Measurements from ENCODE around the gene TMEM101.
"Not testable (repeated sequence)": the region's sequence is repeated elsewhere in the genome, so short reads cannot be mapped to it uniquely, and the experiment has no call there.

TMEM101 gene

DNA sequence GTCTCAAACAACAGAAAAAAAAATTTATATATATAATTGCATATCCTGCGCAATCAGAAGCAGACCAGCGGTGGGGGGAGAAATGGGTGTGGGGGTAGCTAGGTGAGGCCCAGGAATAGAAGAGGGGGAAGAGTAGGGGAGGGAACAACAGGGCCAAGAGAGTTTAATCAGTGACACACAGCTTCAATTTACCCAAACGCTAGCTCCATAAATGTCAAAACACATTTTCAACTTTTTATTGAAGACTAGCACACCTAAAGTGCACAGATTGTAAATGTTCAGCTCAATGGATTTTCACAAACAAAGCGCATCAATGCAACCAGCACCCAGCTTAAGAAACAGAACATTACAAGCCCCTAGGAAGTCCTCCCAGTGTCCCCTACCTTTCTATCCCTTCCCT lies 35.1 kb downstream of the TMEM101 start:
- Histone ChIP-seq H3K9me3 (ENCODE audit: control insufficient read depth, low read depth, low read length) (no peaks in the 10 kb centered on the region), H3K9ac (ENCODE audit: low read length) (no peak overlapping the region), H3K4me1 (ENCODE audit: control insufficient read depth, low read depth, low read length) (peaks cover 3% of the 10 kb centered on the region), H3K4me3 (ENCODE audit: low read length) (no peak overlapping the region), H3K27me3 (ENCODE audit: control insufficient read depth, insufficient read depth, low read length) (peaks cover 30% of the 10 kb centered on the region), H3K36me3 (ENCODE audit: control insufficient read depth, low read depth, low read length) (no peaks in the 10 kb centered on the region), H3K27ac (ENCODE audit: low read length) (no peak overlapping the region)

DNA sequence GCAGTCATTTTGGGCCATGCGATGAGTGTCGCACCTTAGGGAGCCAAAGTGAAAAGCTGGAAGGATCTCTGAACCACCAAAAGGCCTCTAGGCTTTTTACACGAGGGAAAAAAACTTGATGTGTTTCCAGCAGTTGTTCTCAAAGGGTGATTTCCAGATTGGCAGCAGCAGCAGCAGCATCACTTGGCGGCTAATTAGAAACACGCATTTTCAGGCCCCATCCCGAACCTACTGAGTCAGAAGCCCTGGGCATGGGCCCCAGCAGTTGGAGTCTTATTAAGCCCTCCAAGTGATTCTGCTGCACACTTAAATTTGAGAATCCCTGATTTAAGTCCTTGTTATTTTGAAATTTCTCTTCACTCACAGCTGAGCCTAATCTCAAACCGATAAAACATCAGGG lies 35.8 kb downstream of the TMEM101 start:
- Histone ChIP-seq H3K9me3 (ENCODE audit: control insufficient read depth, low read depth, low read length) (no peaks in the 10 kb centered on the region), H3K27ac (ENCODE audit: low read length) (no peak overlapping the region), H3K36me3 (ENCODE audit: control insufficient read depth, low read depth, low read length) (no peaks in the 10 kb centered on the region), H3K9ac (ENCODE audit: low read length) (no peak overlapping the region), H3K27me3 (ENCODE audit: control insufficient read depth, insufficient read depth, low read length) (peaks cover 23% of the 10 kb centered on the region), H3K4me1 (ENCODE audit: control insufficient read depth, low read depth, low read length) (peaks cover 3% of the 10 kb centered on the region), H3K4me3 (ENCODE audit: low read length) (no peak overlapping the region)

DNA sequence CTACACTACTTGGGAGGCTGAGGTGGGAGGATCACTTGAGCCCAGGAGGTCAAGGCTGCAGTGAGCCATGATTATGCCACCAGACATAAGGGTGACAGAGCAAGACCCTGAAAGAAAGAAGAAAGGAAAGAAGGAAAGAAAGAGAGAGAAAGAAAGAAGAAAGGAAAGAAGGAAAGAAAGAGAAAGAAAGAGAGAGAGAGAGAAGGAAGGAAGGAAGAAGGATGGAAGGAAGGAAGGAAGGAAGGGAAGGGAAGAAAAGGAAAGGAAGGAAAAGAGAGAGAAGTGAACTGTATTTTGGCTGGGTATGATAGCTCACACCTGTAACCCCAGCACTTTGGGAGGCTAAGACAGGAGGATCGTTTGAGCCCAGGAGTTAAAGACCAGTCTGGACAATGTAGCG lies 36.7 kb downstream of the TMEM101 start:
- Histone ChIP-seq H3K27me3 (ENCODE audit: control insufficient read depth, insufficient read depth, low read length) (peaks cover 14% of the 10 kb centered on the region), H3K4me3 (ENCODE audit: low read length) (no peak overlapping the region), H3K9me3 (ENCODE audit: control insufficient read depth, low read depth, low read length) (no peaks in the 10 kb centered on the region), H3K36me3 (ENCODE audit: control insufficient read depth, low read depth, low read length) (no peaks in the 10 kb centered on the region), H3K9ac (ENCODE audit: low read length) (no peak overlapping the region), H3K27ac (ENCODE audit: low read length) (no peak overlapping the region), H3K4me1 (ENCODE audit: control insufficient read depth, low read depth, low read length) (no peaks in the 10 kb centered on the region)

DNA sequence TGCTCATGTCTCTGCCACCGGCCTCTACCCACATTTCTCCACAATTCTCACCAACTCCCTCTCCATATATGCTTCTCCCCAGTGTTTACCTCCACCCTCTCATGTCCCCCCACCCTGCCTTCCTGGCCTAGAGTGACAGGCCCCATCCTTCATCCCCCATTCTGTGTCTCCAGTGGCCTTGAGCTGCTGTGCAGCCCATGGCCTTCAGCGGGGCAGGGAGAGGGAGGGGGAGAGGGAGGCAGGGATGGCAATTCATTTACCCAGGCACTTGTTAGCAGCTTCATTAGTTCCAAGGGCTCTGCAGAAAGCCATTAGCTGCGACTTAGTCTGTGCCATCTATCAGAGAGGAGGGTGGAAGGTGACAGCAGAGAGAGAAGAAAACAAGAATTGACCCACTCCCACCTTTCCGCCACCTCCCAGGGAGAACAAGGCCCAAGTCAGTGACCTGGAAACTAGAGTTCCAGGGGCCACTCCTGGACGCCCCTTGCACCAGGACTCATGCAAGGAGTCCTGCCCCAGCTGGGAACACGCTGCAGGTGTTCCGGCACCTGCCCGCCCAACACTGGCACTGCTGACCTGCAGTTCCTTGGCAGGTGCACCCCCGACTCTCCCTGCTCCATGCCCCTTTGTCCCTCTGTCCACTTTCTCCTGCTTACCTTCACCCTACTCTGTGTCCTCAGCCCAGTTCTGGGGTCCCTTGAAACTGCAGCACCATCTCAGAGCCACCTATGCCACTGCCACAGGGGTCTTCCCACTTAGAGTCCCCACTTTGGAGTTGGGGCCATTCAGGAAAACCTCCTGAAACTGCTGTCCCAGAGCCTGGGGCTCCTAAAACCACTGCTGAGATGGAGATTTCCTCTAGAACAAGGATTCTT lies 37.6 kb downstream of the TMEM101 start:
- H3K4me3 ChIP-seq (ENCODE audit: low read length): no peak overlapping the region
- no peak overlapping the region for H3K27ac ChIP-seq (ENCODE audit: low read length)
- no peaks in the 10 kb centered on the region for H3K4me1 ChIP-seq (ENCODE audit: control insufficient read depth, low read depth, low read length)
- no peaks in the 10 kb centered on the region for H3K36me3 ChIP-seq (ENCODE audit: control insufficient read depth, low read depth, low read length)
- peaks cover 5% of the 10 kb centered on the region for H3K27me3 ChIP-seq (ENCODE audit: control insufficient read depth, insufficient read depth, low read length)
- H3K9ac ChIP-seq (ENCODE audit: low read length): no peak overlapping the region
- H3K9me3 ChIP-seq (ENCODE audit: control insufficient read depth, low read depth, low read length): no peaks in the 10 kb centered on the region

DNA sequence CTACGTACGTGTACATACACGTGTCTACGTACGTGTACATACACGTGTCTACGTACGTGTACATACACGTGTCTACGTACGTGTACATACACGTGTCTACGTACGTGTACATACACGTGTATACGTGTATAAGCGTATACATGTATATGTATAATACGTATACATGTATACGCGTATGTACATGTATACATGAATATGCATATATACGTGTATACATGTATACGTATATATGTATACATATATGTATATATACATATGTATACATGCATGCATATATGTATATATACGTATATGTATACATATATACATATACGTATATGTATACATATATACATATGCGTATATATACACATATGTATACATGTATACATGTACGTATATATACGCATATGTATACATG lies 38.9 kb downstream of the TMEM101 start:
- Histone ChIP-seq H3K36me3 (ENCODE audit: control insufficient read depth, low read depth, low read length) (no peaks in the 10 kb centered on the region), H3K27me3 (ENCODE audit: control insufficient read depth, insufficient read depth, low read length) (no peaks in the 10 kb centered on the region), H3K9me3 (ENCODE audit: control insufficient read depth, low read depth, low read length) (no peaks in the 10 kb centered on the region), H3K4me1 (ENCODE audit: control insufficient read depth, low read depth, low read length) (no peaks in the 10 kb centered on the region), H3K4me3 (ENCODE audit: low read length) (no peak overlapping the region), H3K9ac (ENCODE audit: low read length) (no peak overlapping the region), H3K27ac (ENCODE audit: low read length) (no peak overlapping the region)

DNA sequence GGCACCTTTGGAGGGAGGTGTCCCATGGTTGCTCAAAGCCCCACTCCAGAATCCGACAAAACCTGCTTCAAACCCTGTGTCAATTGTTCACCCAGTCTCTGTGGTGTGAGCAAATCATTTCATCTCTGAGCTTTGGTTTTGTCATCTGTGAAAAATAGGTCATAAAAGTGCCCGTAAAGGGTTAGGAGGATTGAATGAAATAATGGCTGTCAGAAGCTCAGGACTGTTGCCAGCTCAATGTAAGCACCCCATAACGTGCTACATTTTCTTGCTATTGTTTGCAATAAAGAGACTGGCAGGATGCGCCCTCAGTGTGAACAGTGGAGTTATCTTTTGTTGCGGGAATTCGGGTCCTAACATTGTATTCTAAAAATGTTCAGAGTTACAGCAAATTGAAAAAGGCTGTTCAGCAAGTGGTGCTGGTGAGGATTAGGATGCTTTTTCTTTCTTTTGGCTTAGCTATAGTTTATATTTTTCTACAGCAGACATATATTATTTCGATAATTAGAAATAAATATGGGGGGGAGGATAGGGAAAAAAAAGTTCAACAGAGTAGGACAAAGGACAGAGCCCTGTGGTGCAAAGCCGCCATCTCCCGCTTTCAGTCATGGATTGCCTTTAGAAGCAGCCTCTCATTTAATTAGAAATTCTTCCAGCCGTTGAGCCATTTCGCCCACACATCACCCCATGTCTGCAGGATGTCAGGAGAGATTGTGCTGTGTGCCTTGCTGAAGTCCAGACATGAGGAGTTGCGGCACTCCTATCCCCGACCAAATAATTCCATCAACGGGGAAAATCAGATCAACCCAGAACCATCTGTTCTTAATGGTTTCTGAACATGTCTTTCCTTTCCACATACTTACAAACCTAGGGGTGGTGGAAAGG lies 40.1 kb downstream of the TMEM101 start:
- H3K27me3 ChIP-seq (ENCODE audit: control insufficient read depth, insufficient read depth, low read length): no peaks in the 10 kb centered on the region
- no peak overlapping the region for H3K9ac ChIP-seq (ENCODE audit: low read length)
- no peak overlapping the region for H3K4me3 ChIP-seq (ENCODE audit: low read length)
- no peaks in the 10 kb centered on the region for H3K4me1 ChIP-seq (ENCODE audit: control insufficient read depth, low read depth, low read length)
- H3K27ac ChIP-seq (ENCODE audit: low read length): no peak overlapping the region
- H3K9me3 ChIP-seq (ENCODE audit: control insufficient read depth, low read depth, low read length): no peaks in the 10 kb centered on the region
- no peaks in the 10 kb centered on the region for H3K36me3 ChIP-seq (ENCODE audit: control insufficient read depth, low read depth, low read length)

DNA sequence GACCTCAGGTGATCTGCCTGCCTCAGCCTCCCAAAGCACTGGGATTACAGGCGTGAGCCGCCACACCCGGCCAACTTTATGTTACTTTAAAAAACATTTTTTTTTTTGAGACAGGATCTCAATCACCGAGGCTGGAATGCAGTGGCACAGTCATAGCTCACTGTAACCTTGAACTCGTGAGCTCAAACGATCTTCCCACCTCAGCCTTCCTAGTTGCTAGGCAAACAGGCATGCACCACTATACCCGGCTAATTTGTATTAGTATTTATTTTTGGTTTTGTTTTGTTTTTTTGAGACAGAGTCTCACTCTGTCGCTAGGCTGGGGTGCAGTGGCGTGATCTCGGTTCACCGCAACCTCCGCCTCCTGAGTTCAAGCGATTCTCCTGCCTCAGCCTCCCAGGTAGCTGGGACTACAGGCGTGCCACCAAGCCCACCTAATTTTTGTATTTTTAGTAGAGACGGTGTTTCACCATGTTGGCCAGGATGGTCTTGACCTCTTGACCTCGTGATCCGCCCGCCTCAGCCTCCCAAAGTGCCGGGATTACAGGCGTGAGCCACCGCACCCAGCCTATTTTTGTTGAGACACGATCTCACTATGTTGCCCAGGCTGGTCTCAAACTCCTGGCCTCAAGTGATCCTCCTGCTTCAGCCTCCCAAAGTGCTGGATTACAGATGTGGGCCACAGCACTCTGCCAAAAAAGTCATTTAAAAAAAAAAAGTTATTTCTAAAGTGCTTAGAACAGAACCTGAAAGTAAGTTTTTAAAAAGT lies 42.1 kb downstream of the TMEM101 start:
- not testable (repeated sequence) for H3K9ac ChIP-seq (ENCODE audit: low read length); H3K27me3 ChIP-seq (ENCODE audit: control insufficient read depth, insufficient read depth, low read length); H3K9me3 ChIP-seq (ENCODE audit: control insufficient read depth, low read depth, low read length); H3K36me3 ChIP-seq (ENCODE audit: control insufficient read depth, low read depth, low read length); H3K4me3 ChIP-seq (ENCODE audit: low read length); H3K27ac ChIP-seq (ENCODE audit: low read length); H3K4me1 ChIP-seq (ENCODE audit: control insufficient read depth, low read depth, low read length)

DNA sequence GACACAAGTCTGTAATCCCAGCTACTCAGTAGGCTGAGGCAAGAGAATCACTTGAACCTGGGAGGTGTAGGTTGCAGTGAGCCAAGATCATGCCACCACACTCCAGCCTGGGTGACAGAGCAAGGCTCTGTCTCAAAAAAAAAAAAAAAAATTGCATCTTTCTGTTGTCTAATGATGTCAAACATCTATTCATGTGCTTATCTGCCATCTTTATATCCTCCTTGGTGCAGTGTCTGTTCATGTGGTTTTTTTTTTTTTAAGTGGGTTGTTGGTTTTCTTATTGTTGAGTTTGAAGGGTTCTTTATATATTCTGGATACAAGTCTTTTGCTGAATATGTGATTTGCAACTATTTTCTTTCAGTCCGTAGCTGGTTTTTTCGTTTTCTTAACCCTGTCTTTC lies 43.3 kb downstream of the TMEM101 start:
- H3K36me3 ChIP-seq (ENCODE audit: control insufficient read depth, low read depth, low read length); H3K9me3 ChIP-seq (ENCODE audit: control insufficient read depth, low read depth, low read length); H3K4me1 ChIP-seq (ENCODE audit: control insufficient read depth, low read depth, low read length); H3K27ac ChIP-seq (ENCODE audit: low read length); H3K4me3 ChIP-seq (ENCODE audit: low read length); H3K27me3 ChIP-seq (ENCODE audit: control insufficient read depth, insufficient read depth, low read length); H3K9ac ChIP-seq (ENCODE audit: low read length): not testable (repeated sequence)

DNA sequence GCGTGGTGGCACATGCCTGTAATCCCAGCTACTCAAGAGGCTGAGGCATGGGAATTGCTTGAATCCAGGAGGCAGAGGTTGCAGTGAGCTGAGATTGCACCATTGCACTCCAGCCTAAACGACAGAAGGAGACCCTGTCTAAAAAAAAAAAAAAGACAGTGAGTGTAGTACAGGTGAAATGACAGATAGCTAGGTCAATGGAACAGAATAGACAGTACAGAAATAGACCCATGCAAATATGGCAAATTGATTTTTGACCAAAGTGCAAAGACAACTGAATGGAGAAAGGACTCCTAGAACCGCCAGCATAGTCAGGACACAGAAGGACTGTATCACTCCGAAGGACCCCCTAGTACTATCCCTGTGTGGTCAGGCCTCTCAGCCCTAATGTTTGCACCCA lies 44.4 kb downstream of the TMEM101 start:
- H3K27ac ChIP-seq (ENCODE audit: low read length): no peak overlapping the region
- H3K4me3 ChIP-seq (ENCODE audit: low read length): no peak overlapping the region
- no peaks in the 10 kb centered on the region for H3K36me3 ChIP-seq (ENCODE audit: control insufficient read depth, low read depth, low read length)
- no peaks in the 10 kb centered on the region for H3K27me3 ChIP-seq (ENCODE audit: control insufficient read depth, insufficient read depth, low read length)
- no peaks in the 10 kb centered on the region for H3K9me3 ChIP-seq (ENCODE audit: control insufficient read depth, low read depth, low read length)
- H3K9ac ChIP-seq (ENCODE audit: low read length): no peak overlapping the region
- H3K4me1 ChIP-seq (ENCODE audit: control insufficient read depth, low read depth, low read length): no peaks in the 10 kb centered on the region

DNA sequence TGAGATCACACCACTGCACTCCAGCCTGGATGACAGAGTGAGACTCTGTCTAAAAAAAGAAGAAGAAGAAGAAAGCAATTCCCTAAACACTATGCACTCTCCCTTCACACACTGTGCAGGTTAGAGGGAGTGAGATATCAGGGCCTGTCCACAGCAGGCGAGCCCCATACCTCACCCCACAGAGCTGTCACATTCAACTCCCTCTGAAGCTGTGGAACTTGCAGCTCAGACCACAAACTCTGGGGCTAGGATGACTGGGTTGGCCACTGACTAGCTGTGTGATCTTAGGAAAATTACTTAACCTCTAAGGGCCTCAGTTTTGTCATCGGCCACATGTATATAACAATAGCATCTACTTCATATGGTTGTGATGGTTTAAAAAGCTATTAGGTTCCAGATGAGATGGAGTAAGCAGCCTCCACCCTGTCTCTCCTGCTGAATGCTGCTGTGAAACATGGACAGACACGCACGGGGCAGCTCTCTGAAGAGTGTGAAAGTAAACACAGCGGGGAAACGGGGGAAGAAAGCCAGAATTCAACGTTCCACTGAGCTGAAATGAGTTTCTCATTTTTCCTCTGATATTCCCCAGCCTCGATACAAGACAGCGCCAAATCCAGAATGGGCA lies 47.4 kb downstream of the TMEM101 start:
- Histone ChIP-seq H3K9ac (ENCODE audit: low read length) (no peak overlapping the region), H3K4me1 (ENCODE audit: control insufficient read depth, low read depth, low read length) (no peaks in the 10 kb centered on the region), H3K27ac (ENCODE audit: low read length) (no peak overlapping the region), H3K4me3 (ENCODE audit: low read length) (no peak overlapping the region), H3K36me3 (ENCODE audit: control insufficient read depth, low read depth, low read length) (no peaks in the 10 kb centered on the region), H3K27me3 (ENCODE audit: control insufficient read depth, insufficient read depth, low read length) (no peaks in the 10 kb centered on the region), H3K9me3 (ENCODE audit: control insufficient read depth, low read depth, low read length) (no peaks in the 10 kb centered on the region)

DNA sequence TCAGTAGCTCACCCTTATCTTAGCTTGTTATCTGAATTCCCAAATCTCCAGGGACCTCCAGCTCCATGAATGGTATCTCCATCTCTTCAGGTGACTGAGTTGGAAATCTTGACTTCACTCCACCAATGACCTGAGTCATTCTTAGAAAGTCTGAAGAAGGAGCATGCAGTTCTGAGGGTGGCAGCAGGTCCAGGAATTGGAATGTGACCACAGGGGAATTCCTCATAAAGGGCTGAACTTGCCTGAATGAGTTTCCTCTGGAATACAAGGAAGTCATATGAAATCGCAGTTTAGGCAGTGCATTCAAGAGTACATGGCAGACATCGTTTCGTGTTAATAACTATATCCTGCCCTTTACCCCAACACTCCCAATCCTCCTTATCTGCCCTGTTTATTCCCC lies 48.5 kb downstream of the TMEM101 start:
- Histone ChIP-seq H3K9ac (ENCODE audit: low read length) (no peak overlapping the region), H3K4me3 (ENCODE audit: low read length) (no peak overlapping the region), H3K9me3 (ENCODE audit: control insufficient read depth, low read depth, low read length) (no peaks in the 10 kb centered on the region), H3K36me3 (ENCODE audit: control insufficient read depth, low read depth, low read length) (no peaks in the 10 kb centered on the region), H3K4me1 (ENCODE audit: control insufficient read depth, low read depth, low read length) (no peaks in the 10 kb centered on the region), H3K27ac (ENCODE audit: low read length) (no peak overlapping the region), H3K27me3 (ENCODE audit: control insufficient read depth, insufficient read depth, low read length) (no peaks in the 10 kb centered on the region)

All from iPS-18a (cell line).